Epithelial cell of prostate (primary cell): ENCODE data around the gene PIK3C2G.

Experiments
- DNase-seq: peaks from one replicate; pipeline ENCODE4 v3.0.0-alpha.2; 2011; ENCODE audit warnings: low read depth, low spot score
- H3K27ac ChIP-seq: fragments of 450-650 bp; 2 replicates; pipeline ENCODE4 v1.5.1; 2017; ENCODE audit warnings: mild to moderate bottlenecking

PIK3C2G gene

DNA sequence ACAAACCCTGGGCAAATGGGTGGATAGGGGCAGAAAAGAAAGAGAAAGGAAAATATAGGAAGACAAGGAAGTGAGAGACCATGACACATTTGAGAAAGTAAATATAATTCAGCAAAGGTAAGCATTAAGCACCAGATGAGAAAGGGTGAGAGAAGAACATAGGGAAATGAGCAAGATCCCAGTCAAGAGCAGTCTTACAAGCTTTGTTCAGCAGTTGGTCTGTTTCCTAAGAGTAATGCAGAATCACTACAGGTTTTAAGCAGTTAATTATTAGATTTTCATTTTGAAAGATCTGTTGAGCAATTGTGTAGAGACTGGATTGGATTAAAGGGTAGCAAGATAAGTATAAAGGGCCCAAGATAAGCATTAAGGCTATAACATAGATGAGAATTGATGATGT lies 330.2 kb downstream of the PIK3C2G start:
- DNase-seq, result no peak
- H3K27ac ChIP-seq, result peak overlapping the region; percentile 9

DNA sequence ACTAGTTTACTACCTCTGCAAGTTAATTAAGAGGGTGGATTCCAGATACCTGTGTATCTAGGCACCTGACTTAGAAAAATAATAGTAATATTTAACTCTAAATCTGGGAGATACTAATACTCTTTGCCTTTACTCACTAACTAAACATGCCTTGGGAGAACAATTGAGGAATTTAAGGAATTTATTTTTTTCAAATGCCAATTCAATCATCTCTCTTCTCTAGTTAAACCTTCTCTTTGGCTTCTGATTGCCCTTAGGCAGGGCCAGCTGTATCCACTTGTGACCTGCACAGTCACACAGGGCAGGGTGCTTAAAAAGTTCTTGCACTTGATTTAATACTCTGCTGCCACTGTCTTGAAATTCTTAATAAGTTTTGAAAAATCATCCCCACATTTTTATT lies 334.1 kb downstream of the PIK3C2G start:
- no peak for DNase-seq
- no peak overlapping the region for H3K27ac ChIP-seq

DNA sequence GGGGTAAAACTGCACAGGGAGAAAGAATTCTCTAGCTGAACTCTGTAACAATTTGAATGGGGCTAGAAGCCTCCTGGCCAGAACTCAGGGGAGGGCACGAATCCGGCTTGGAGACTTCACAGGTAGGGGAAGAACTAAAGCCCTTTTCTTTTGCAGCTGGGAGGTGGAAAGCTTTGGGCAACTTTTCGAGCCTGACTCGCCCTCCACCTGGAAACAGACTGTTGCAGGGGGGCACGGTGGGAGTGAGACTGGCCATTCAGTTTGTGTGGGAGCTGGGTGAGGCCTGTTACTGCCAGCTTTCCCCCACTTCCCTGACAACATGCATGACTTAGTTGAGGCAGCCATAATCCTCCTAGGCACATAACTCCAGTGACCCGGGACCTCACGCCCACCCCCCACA lies 340.6 kb downstream of the PIK3C2G start:
- H3K27ac ChIP-seq, result no peak overlapping the region
- DNase-seq, result no peak

DNA sequence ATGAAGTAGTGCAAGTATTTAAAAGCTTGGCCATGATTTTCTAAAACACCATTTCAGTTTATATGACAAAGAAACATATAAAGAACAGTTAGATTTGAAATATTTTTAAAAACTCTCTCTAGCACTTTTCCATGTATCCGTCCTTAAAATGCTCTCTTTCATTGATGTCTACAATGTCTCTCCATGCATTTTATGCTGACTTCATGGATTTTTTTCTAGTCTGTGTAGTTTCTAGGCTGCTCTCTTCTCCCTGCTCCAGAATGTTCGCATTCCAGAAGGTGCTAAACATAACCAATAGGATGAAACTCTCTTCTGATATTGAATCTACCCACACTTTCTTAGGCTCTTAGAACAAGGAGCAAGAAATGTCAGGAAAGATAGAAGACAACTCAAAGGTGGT lies 351.7 kb downstream of the PIK3C2G start:
- no peak for DNase-seq
- no peak overlapping the region for H3K27ac ChIP-seq

DNA sequence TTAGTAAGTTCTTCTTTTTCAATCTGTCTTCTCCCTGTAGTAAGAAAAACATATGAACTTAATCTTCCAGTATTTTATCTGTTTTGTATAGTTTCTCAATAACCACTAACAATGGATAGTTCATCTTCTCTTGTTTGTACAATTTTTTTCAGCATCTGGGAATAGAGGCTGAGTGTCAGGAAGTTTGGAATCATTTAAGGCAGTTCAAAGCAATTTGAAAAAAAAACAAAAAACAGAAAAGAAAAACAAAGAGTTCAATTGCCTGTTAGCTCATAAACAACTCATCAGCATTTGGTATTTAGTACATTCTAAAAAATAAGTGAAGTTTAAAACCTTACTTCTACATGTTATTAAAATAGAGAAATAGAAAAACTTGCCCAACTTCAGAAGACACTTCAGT lies 359.7 kb downstream of the PIK3C2G start:
- DNase-seq, result no peak
- H3K27ac ChIP-seq, result no peak overlapping the region

DNA sequence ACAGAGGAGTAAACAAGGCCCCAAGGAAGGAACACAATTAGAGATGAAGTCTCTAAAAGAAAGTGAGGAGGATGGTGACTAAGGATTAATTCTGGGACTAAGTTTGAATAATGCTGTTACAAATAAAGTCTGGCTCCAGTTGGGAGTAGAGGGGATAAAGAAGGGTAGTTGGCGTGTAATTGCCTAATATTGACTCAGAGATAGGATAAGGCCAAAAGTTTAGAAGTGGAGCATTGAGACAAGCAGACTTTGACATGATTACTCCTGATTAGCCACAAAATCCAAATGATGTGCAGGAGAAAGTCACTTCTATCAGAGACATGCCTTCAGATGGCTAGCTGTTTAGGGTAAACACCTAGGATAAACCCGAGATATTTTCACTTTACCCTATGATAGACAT lies 368.1 kb downstream of the PIK3C2G start:
- DNase-seq, result no peak
- H3K27ac ChIP-seq, result peak overlapping the region; percentile 64

DNA sequence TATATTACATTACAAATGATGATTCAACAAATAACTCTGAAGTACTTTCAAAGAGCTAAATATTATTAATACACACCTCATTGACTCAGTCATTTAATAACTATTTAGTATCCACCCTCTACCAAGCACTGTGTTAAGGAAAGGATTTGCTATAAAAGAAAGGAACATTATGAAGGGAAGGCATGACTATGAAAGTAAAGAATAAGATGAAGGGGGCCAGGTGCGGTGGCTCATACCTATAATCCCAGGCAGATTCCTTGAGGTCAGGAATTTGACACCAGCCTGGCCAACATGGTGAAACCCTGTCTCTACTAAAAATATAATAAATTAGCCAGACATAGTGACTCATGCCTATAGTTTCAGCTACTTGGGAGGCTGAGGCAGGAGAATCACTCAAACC lies 368.6 kb downstream of the PIK3C2G start:
- peak overlapping the region; percentile 64 for H3K27ac ChIP-seq
- peak; percentile 33 for DNase-seq

DNA sequence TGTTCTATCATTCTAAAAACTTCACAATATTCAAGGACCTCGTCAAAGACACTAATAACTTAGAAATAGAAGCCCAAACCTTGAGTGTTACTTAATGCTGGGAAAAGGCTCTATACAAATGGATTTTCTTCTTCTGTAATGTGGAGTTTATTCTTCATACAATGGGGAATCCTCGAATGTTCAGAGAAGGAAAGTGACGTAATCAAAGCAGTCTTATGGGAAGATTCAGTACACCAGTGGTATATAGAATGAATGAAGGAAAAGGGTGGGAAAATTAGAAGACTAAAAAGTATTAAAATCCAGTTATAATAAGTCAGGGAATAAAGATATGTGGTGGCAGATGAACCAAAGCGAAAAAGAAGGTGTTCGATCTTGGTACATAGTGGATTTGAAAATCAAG lies 370.0 kb downstream of the PIK3C2G start:
- no peak for DNase-seq

DNA sequence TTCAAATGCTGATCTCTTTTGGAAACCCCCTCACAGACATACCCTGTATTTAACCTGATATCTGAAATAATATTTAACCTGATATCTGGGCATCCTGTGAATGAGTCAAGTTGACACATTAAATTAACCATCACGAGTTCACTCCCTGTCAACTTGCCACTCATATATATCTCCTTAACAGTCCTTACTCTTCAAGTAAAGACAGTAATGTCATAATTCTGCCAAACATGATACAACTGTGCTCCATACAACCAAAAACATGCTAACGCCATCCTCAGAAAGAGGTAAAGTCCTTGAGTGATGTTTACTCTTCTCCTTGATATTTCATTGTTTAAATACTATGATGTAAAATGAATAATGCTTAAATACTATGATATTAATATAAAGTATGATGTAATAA lies 371.5 kb downstream of the PIK3C2G start:
- H3K27ac ChIP-seq, result no peak overlapping the region
- no peak for DNase-seq

More for the DNA sequence above, 370.0 kb downstream of the PIK3C2G start:
- no peak overlapping the region for H3K27ac ChIP-seq

DNA sequence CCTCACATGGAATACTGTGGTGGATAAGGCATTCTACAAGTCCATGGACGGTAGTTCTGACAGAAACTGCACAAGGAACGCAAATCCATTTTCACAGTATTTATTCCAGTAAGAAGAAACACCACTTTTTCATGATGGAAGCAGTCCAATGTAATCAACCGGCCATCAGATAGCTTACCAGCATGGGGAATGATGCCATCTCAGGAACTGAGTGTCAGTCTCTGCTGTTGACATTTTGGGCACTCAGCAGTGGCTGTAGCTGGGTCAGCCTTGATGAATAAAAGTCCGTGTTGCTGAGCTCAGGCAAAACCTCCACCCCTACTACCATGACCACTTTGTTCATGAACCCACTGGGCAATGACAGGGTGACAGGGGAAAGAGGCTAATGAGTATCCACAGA lies 373.1 kb downstream of the PIK3C2G start:
- no peak for DNase-seq
- H3K27ac ChIP-seq, result no peak overlapping the region

DNA sequence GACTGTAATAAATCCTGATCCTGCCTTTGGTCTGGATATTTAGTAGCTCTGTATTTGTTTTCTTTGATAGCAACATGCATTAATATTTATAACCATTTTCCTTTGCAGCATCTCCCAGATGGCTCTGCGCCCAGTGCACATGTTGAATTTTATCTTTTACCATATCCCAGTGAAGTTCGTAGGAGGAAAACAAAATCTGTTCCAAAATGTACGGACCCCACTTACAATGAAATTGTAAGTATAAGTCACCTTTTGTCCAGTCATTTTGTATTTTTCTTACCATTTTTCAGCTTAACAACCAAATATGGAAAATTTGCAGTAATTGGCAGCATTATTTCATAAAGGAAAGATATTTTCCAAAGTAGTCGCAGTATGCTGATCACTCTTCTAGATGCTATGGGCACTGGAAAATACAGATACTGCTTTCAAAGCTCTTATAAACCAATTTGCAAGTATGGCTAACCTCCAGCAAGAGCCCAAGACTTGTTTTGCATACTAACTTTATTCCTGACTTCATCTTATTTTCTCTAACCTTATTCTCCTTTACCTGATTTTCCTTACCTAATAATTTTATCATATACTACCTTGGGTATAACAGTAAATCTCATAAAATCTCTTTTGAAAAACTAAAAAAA lies 379.1 kb downstream of the PIK3C2G start:
- no peak overlapping the region for H3K27ac ChIP-seq
- DNase-seq, result no peak

DNA sequence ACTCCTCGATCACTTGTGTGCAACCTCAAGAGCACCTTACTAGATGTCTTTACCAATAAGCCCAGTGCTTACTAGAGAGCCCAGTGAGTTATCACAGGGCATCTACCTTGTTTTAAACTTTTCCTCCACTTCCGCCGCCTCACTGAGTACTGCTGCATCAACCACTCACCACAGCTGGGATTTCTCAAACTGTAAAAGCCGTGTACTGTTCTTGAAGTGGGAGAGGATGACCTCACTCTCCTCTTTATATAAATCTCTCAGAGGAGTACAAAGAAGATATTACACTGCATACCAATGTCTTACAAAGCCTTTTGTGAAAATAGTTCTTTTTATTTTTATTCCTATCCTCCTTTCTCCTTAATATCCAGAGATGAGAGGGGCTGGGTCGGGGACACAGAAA lies 382.4 kb downstream of the PIK3C2G start:
- no peak overlapping the region for H3K27ac ChIP-seq
- DNase-seq, result no peak

DNA sequence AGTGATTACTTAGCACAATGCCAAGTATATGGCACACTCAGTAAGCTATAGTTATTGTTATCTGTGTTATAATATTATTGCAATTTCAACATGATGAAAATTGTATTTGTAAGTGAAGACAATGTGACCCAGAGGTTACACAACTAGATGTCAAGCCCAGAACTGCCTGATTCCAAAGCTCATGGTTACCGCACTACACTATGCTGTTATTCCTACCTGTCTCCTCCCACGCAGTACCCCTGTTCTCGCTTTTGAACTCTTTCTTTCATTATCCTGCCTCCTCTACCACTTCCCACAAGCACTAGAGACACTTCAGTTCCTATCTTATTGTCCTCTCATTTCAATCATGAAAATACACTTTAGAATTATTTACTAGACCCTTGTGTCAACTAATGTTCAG lies 383.2 kb downstream of the PIK3C2G start:
- H3K27ac ChIP-seq, result no peak overlapping the region
- no peak for DNase-seq

DNA sequence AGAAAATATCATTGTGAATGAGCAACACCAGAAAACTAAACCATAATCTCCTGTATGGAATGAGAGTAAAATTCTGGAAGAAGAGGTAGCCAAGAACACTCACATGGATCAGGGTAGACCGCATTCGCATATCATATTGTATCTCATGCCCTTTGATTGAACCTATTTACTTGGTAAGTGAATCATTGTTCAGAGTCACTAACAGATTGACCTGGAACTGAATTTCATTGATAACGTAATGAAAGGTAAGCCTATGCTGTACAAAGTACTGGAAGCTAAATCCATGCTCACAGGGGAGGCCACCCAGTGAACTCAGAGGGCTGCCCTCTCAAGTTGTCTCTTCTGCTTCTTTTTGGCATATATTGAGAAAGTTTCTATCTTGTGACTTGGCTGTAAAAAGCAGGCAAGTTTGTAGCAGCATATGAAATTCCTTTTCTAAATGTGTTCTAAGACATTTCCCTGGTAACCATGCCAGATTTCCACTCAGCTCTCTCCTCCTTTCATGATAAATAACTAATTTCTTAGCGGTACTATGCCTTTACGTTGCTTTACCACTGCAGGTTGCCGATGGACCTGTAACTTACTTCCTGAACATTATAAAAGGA lies 385.1 kb downstream of the PIK3C2G start:
- DNase-seq, result no peak
- no peak overlapping the region for H3K27ac ChIP-seq

DNA sequence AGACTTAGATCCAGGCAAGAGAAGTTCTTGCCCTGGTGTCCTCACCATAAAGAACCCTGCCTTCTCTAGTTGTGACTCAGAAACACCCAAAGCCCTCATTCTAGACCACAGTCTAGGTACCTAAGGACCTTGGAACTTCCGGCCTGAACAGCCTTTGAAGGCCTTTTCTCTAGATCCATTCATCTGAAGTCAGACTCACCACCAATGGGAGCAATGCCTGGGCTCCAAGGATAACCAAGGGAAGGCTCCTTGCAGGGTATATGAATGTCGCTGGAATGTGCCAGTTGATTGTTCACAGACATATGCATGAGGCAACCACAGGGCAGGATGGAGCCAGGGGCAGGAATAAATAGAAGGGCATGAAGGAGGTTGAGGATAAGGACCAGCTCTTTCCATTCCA lies 390.2 kb downstream of the PIK3C2G start:
- H3K27ac ChIP-seq, result no peak overlapping the region
- DNase-seq, result no peak

DNA sequence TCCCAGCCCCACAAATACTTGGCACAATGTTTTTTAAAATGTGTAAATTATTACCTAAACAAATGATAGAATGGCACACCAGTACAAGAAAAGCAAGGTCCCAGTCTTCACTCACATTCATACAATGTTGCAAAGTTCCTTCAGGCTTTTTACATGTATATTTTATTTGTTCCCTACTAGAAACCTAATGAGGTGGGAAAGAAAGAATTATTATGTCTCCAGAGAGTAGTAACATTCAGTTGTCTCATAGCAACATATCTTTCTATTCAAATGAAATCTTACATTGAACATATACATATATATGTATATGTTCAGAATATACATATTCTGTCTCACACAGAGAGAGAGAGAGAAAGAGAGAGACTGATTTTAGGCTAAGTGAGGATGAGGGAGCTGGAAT lies 391.3 kb downstream of the PIK3C2G start:
- DNase-seq, result no peak
- no peak overlapping the region for H3K27ac ChIP-seq

DNA sequence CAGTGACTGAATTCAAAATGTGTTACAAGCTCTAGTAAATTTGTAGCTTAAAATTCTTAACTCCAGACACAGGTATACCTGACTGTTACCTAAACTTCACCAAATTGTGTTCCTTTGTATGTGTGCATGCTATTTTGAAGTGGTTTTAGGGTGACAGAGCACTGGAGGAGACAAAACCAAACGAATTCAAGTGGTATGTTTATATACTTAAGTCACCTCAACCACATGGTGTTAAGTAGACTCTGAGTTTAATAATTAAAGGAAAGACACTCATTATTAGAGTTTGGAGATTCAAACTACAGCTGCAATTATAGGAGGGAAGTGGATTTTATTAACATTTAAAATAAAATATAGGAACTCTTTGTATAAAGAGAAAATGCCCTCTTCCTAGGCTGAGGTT lies 392.1 kb downstream of the PIK3C2G start:
- DNase-seq, result no peak
- H3K27ac ChIP-seq, result no peak overlapping the region

DNA sequence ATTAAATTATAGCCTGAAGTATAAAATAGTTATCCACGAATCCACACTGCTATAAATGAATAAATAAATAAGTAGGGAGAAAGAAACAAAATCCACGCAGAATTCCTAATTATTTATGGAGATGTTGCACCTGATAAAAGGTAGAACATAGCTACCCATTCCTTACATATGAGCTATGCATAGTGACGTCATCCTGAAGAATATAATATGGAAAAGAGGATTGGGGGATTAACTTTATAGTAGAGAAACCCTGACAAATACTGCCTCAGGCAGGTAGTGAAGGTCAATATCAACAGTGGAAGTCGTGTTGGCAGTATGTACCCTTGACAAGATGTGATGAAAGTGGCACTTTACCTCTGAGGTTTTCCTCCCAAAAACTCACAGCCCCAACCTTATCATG lies 394.0 kb downstream of the PIK3C2G start:
- DNase-seq, result no peak

DNA sequence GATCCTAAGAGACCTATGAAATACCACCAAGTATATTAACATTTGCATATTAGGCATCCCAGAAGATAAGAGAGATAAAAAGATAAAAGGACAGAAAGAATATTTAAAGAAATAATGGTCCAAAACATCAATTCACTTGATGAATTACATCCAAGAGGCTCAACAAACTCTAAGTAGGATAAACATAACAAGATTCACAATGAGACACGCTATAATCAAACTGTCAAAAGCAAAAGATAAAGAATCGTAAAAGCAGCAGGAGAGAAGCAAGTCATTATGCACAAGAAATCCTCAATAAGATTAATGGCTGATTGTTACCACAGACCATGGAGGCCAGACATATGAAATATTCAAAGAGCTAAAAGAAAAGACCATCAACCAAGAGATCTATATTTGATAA lies 396.9 kb downstream of the PIK3C2G start:
- no peak overlapping the region for H3K27ac ChIP-seq
- DNase-seq, result no peak

More for the DNA sequence above, 394.0 kb downstream of the PIK3C2G start:
- no peak overlapping the region for H3K27ac ChIP-seq

DNA sequence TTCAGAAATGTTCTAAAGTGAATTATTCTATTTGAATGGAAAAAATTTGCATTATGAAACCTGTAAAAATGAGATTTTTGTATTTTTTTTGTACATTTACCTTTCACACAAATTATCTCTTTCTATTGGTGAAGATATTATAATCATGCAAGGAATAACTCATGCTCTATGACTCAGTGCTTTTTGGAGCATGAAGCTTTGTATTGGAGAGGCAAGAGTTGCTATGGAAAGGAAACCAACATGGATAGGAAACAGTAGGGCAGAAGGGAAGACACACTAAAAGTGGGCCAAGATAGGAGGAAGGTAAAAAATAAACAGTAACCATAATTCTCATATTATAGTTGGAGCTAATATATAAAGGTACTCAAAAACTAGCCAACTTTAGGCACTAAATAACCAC lies 397.5 kb downstream of the PIK3C2G start:
- H3K27ac ChIP-seq, result no peak overlapping the region
- no peak for DNase-seq

DNA sequence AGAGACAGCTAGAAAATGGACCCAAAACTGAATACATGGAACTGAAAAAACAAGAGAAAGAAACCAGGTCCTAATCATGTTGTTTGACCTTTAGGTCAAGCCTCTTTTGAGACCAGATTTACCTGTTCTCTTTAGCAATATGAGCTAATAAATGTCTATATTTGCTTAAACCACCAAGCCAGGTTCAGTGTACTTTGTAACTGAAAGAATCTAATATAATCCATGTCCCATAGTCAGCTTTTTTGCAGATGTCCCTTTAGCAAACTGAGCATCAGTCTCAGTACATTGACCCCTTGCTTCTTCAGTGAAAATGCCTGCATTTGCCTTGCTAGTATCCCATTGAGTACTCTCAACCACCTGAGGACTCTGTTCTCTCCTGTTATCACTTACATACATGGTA lies 414.8 kb downstream of the PIK3C2G start:
- DNase-seq, result no peak
- H3K27ac ChIP-seq, result no peak overlapping the region

DNA sequence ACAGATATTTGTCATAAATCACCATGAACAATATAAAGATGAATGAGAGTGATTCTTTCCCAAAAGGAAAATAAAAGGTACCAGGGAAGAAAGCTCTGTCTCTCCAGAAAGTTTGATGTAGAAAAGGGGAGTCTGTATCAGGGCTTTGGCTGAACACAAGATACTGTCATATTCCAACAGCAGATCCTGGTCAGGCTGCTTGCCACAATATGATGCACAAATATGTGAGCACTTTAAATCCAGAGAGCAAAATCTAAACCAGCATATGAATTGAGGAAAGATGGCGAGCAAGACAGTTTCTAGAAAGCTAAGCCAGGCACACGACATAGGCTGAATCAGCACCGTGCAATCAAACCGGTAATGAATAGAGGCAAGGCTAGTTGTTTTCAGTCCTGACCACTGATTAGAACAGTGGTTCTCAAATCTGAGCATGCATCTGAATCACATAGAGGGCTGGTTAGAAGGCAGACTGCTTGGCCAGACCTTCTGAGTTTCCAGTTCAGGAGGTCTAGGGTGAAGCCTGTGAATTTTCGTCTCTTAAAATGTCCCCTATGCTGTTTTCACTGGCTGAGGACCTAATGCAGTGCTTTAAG lies 415.8 kb downstream of the PIK3C2G start:
- DNase-seq, result no peak
- H3K27ac ChIP-seq, result no peak overlapping the region
